WTC11 (cell line): ENCODE data around the gene WHAMM. TPM values are rescaled to one million over a fixed set of nuclear protein-coding genes. Genes with fewer than 3 reads are reported as not detected.

Experiments
- ATAC-seq: fragments of 200-7000 bp; cut with Tn5 transposase; 2 replicates; pipeline ENCODE4 v1.10.0; 2021; ENCODE audit warnings: mild to moderate bottlenecking, moderate library complexity
- CTCF ChIA-PET: fragments of 300-600 bp; sonication (Branson Sonifier 250); formaldehyde crosslinking; loops from one replicate; lab custom pipeline; 2021; ENCODE audit warnings: antibody characterized with exemption; lab: Charles Lee
- POLR2A ChIA-PET: fragments of 350-600 bp; sonication (Branson Sonifier 250); formaldehyde crosslinking; loops from one replicate; lab custom pipeline; 2021; ENCODE audit warnings: antibody characterized with exemption; lab: Charles Lee
- DNase-seq: peaks from one replicate; pipeline ENCODE4 v3.0.0; 2021; ENCODE audit warnings: low spot score
- H3K27ac Mint-ChIP-seq: 2 replicates; pipeline ENCODE4 v1.8.0; 2021; ENCODE audit warnings: mixed read lengths
- H3K27me3 Mint-ChIP-seq: 2 replicates; pipeline ENCODE4 v1.8.0; 2021; ENCODE audit warnings: low read depth, mild to moderate bottlenecking, moderate library complexity, mixed read lengths
- H3K36me3 Mint-ChIP-seq: 2 replicates; pipeline ENCODE4 v1.8.0; 2021; ENCODE audit warnings: mixed read lengths
- H3K4me1 Mint-ChIP-seq: 2 replicates; pipeline ENCODE4 v1.8.0; 2022; ENCODE audit warnings: mixed read lengths
- H3K4me3 Mint-ChIP-seq: 2 replicates; pipeline ENCODE4 v1.8.0; 2021; ENCODE audit warnings: mild to moderate bottlenecking, moderate library complexity, mixed read lengths
- H3K9me3 Mint-ChIP-seq: 2 replicates; pipeline ENCODE4 v1.8.0; 2021; ENCODE audit warnings: mixed read lengths
- ATF1 ChIP-seq: sonication (generic); formaldehyde crosslinking; IDR thresholded peaks from 2 replicates; pipeline ENCODE4 v1.8.1; 2023; ENCODE audit warnings: mild to moderate bottlenecking, moderate library complexity, missing genetic modification reagents
- ATF6 ChIP-seq: sonication (generic); formaldehyde crosslinking; IDR thresholded peaks from 2 replicates; pipeline ENCODE4 v1.8.1; 2023; ENCODE audit warnings: mild to moderate bottlenecking, missing genetic modification reagents
- CDX4 ChIP-seq: fragments of 250-450 bp; sonication (Bioruptor Pico); IDR thresholded peaks from 2 replicates; pipeline ENCODE4 v1.9.0; 2021; ENCODE audit warnings: moderate library complexity, mild to moderate bottlenecking, inconsistent platforms, borderline replicate concordance
- CREB1 ChIP-seq: sonication (generic); formaldehyde crosslinking; IDR thresholded peaks from 2 replicates; pipeline ENCODE4 v1.8.0; 2023; ENCODE audit warnings: mild to moderate bottlenecking, missing genetic modification reagents
- ETV6 ChIP-seq: sonication (generic); formaldehyde crosslinking; IDR thresholded peaks from 2 replicates; pipeline ENCODE4 v1.8.1; 2022; ENCODE audit warnings: mild to moderate bottlenecking, missing genetic modification reagents
- FOXJ3 ChIP-seq: sonication (generic); formaldehyde crosslinking; IDR thresholded peaks from 2 replicates; pipeline ENCODE4 v1.9.0; 2021; ENCODE audit warnings: missing genetic modification reagents, mild to moderate bottlenecking, borderline replicate concordance
- GTF2I ChIP-seq: fragments of 250-450 bp; sonication (Bioruptor Pico); conservative IDR thresholded peaks from 2 replicates; pipeline ENCODE4 v1.4.0; 2021; ENCODE audit warnings: mild to moderate bottlenecking
- JAZF1 ChIP-seq: fragments of 250-450 bp; sonication (Bioruptor Pico); IDR thresholded peaks from 2 replicates; pipeline ENCODE4 v1.9.0; 2021; ENCODE audit warnings: moderate library complexity, mild to moderate bottlenecking, inconsistent platforms
- KAT7 ChIP-seq: sonication (generic); formaldehyde crosslinking; IDR thresholded peaks from 2 replicates; pipeline ENCODE4 v1.8.1; 2023; ENCODE audit warnings: missing genetic modification reagents, mild to moderate bottlenecking, borderline replicate concordance
- MXD4 ChIP-seq: fragments of 250-450 bp; sonication (Bioruptor Pico); IDR thresholded peaks from 2 replicates; pipeline ENCODE4 v1.8.0; 2021; ENCODE audit warnings: mild to moderate bottlenecking, moderate library complexity, borderline replicate concordance
- NR1H2 ChIP-seq: sonication (generic); formaldehyde crosslinking; IDR thresholded peaks from 2 replicates; pipeline ENCODE4 v1.9.0; 2021; ENCODE audit warnings: mild to moderate bottlenecking, moderate library complexity, missing genetic modification reagents
- RORB ChIP-seq: fragments of 250-450 bp; sonication (Bioruptor Pico); IDR thresholded peaks from 2 replicates; pipeline ENCODE4 v1.9.0; 2021; ENCODE audit warnings: mild to moderate bottlenecking
- SMAD4 ChIP-seq: sonication (generic); formaldehyde crosslinking; IDR thresholded peaks from 2 replicates; pipeline ENCODE4 v1.8.0; 2022; ENCODE audit warnings: mild to moderate bottlenecking, missing genetic modification reagents
- SP1 ChIP-seq: sonication (generic); formaldehyde crosslinking; conservative IDR thresholded peaks from 2 replicates; pipeline ENCODE4 v1.8.1; 2022; ENCODE audit warnings: missing genetic modification reagents
- USF2 ChIP-seq: sonication (generic); formaldehyde crosslinking; IDR thresholded peaks from 2 replicates; pipeline ENCODE4 v1.8.1; 2023; ENCODE audit warnings: mild to moderate bottlenecking, missing genetic modification reagents, moderate library complexity
- ZMAT4 ChIP-seq: fragments of 250-450 bp; sonication (Bioruptor Pico); IDR thresholded peaks from 2 replicates; pipeline ENCODE4 v1.9.0; 2021; ENCODE audit warnings: mild to moderate bottlenecking
- ZNF512 ChIP-seq: sonication (generic); formaldehyde crosslinking; IDR thresholded peaks from 2 replicates; pipeline ENCODE4 v1.8.1; 2022; ENCODE audit warnings: missing genetic modification reagents, borderline replicate concordance
- total RNA-seq: library from RNA; stranded (reverse); gene quantifications from 3 replicates; pipeline ENCODE4 v1.2.3, GENCODE V29; 2021
- TF ChIP-seq, protein P1 (sequence below): sonication (generic); formaldehyde crosslinking; IDR thresholded peaks from 2 replicates; pipeline ENCODE4 v1.8.1; 2023; ENCODE audit warnings: mild to moderate bottlenecking, missing genetic modification reagents
- TF ChIP-seq, protein P2 (sequence below): fragments of 250-450 bp; sonication (Bioruptor Pico); IDR thresholded peaks from 2 replicates; pipeline ENCODE4 v1.9.0; 2021; ENCODE audit warnings: mild to moderate bottlenecking, borderline replicate concordance

WHAMM gene
- total RNA-seq, 1 experiment from 2014 or later, result 3.2 TPM

DNA sequence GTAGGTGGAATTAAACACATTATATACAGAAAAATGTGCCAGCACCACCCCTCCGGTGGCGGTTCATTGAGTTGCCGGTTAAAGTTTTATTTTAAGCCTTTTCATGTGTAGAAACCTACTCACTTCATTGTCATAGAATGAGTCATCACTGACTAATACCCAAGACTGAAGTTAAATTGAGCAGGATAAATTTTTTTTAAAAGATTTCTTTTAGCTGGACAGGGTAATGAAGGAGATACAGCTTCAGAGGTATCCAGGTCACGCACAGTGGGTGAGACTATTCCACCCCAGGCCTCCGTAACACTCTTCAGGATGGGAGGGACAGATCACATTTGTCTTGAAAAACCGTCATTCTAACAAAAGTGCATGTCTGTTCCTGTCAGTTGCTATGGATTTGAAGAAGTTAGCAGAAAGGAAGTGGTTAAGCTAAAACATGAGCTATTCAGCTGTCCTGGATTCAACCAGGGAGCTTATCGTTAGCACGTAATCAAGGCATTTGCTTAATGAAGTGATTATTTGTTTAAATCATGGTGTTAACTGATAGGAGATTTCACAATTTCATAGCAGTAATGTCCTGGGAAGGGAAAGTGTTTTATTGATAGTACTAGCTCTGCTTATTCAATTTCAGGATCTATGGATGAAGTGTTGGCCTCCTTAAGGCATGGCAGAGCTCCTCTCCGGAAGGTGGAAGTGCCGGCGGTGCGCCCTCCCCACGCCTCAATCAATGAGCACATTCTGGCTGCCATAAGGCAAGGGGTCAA, 23.4 kb downstream of the WHAMM start:
- Mint-ChIP-seq H3K9me3 (no peaks in the 10 kb centered on the region; the same call in 1 of the 2 replicates), H3K4me1 (no peaks in the 10 kb centered on the region), H3K27ac (no peak overlapping the region), H3K36me3 (peaks cover 43% of the 10 kb centered on the region), H3K4me3 (no peak overlapping the region), H3K27me3 (no peaks in the 10 kb centered on the region)
- POLR2A ChIA-PET, result no interaction called here
- no peak for DNase-seq
- no peak for ATAC-seq
- TF ChIP-seq ATF6 (CRISPR knock-in tag), result no peak
- TF ChIP-seq KAT7 (CRISPR knock-in tag), result no peak
- TF ChIP-seq ZMAT4, result no peak
- no peak for TF ChIP-seq CREB1
- no peak for TF ChIP-seq GTF2I
- no peak for TF ChIP-seq ETV6 (CRISPR knock-in tag)
- no peak for TF ChIP-seq JAZF1 (CRISPR knock-in tag)
- no peak for TF ChIP-seq USF2 (CRISPR knock-in tag)
- TF ChIP-seq ATF1 (CRISPR knock-in tag), result no peak
- no peak for TF ChIP-seq NR1H2 (CRISPR knock-in tag)
- CTCF ChIA-PET, result interaction anchor here (4.3 kb wide), 1 partner anchor 17 kb away, joined by 13 read pairs; no protein-coding TSS in a partner anchor

- ChIA-PET POLR2A (no interaction called here), CTCF (interaction anchor here (4.3 kb wide), 1 partner anchor 16 kb away, joined by 13 read pairs; no protein-coding TSS in a partner anchor)
- Mint-ChIP-seq H3K27me3 (no peaks in the 10 kb centered on the region), H3K9me3 (no peaks in the 10 kb centered on the region; the same call in 1 of the 2 replicates), H3K4me1 (no peaks in the 10 kb centered on the region), H3K36me3 (peaks cover 38% of the 10 kb centered on the region), H3K27ac (no peak overlapping the region), H3K4me3 (no peak overlapping the region)
- DNase-seq (no peak), ATAC-seq (no peak)
- no peak for TF ChIP-seq SMAD4 (CRISPR knock-in tag)
- TF ChIP-seq SP1, result no peak
- TF ChIP-seq, protein P1, sequence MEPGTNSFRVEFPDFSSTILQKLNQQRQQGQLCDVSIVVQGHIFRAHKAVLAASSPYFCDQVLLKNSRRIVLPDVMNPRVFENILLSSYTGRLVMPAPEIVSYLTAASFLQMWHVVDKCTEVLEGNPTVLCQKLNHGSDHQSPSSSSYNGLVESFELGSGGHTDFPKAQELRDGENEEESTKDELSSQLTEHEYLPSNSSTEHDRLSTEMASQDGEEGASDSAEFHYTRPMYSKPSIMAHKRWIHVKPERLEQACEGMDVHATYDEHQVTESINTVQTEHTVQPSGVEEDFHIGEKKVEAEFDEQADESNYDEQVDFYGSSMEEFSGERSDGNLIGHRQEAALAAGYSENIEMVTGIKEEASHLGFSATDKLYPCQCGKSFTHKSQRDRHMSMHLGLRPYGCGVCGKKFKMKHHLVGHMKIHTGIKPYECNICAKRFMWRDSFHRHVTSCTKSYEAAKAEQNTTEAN (CRISPR knock-in tag), result no peak
- TF ChIP-seq ZNF512 (CRISPR knock-in tag), result no peak
- TF ChIP-seq FOXJ3 (CRISPR knock-in tag), result no peak
- TF ChIP-seq RORB (CRISPR knock-in tag), result no peak
Measured at GRCh38 chr15:82833362-82833682, 23.9 kb downstream of the WHAMM start.

- CTCF ChIA-PET, result interaction anchor here (4.3 kb wide), 1 partner anchor 14 kb away, joined by 13 read pairs; no protein-coding TSS in a partner anchor
- Mint-ChIP-seq H3K27ac (no peak overlapping the region), H3K9me3 (no peaks in the 10 kb centered on the region; the same call in 1 of the 2 replicates), H3K36me3 (peaks cover 37% of the 10 kb centered on the region), H3K27me3 (no peaks in the 10 kb centered on the region), H3K4me3 (no peak overlapping the region), H3K4me1 (no peaks in the 10 kb centered on the region)
- POLR2A ChIA-PET, result no interaction called here
- no peak for ATAC-seq
- DNase-seq, result no peak
- TF ChIP-seq CDX4 (no peak), MXD4 (no peak)
- TF ChIP-seq, protein P2, sequence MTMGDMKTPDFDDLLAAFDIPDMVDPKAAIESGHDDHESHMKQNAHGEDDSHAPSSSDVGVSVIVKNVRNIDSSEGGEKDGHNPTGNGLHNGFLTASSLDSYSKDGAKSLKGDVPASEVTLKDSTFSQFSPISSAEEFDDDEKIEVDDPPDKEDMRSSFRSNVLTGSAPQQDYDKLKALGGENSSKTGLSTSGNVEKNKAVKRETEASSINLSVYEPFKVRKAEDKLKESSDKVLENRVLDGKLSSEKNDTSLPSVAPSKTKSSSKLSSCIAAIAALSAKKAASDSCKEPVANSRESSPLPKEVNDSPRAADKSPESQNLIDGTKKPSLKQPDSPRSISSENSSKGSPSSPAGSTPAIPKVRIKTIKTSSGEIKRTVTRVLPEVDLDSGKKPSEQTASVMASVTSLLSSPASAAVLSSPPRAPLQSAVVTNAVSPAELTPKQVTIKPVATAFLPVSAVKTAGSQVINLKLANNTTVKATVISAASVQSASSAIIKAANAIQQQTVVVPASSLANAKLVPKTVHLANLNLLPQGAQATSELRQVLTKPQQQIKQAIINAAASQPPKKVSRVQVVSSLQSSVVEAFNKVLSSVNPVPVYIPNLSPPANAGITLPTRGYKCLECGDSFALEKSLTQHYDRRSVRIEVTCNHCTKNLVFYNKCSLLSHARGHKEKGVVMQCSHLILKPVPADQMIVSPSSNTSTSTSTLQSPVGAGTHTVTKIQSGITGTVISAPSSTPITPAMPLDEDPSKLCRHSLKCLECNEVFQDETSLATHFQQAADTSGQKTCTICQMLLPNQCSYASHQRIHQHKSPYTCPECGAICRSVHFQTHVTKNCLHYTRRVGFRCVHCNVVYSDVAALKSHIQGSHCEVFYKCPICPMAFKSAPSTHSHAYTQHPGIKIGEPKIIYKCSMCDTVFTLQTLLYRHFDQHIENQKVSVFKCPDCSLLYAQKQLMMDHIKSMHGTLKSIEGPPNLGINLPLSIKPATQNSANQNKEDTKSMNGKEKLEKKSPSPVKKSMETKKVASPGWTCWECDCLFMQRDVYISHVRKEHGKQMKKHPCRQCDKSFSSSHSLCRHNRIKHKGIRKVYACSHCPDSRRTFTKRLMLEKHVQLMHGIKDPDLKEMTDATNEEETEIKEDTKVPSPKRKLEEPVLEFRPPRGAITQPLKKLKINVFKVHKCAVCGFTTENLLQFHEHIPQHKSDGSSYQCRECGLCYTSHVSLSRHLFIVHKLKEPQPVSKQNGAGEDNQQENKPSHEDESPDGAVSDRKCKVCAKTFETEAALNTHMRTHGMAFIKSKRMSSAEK (CRISPR knock-in tag), result no peak
Measured at GRCh38 chr15:82835391-82835917, 26.0 kb downstream of the WHAMM start.
